ENCODE data around the gene CAPN7. TPM values are rescaled to one million over a fixed set of nuclear protein-coding genes. Genes with fewer than 3 reads are reported as not detected.

Gene CAPN7
- total RNA-seq, 1 experiment from 2014 or later, result 25.2 TPM

- H4K8ac ChIP-seq (replicated peaks; ENCODE audit: insufficient read length, low read depth, low read length), result no peak overlapping the region
- no peaks in the 10 kb centered on the region for H3K27me3 ChIP-seq (ENCODE audit: insufficient read depth, low read length)
- H2BK20ac ChIP-seq (ENCODE audit: low read depth, low read length, poor library complexity, severe bottlenecking), result no peak overlapping the region
- TF ChIP-seq CTCF (conservative IDR thresholded peaks at IDR 0.05), result no peak
- no peak overlapping the region for H2BK12ac ChIP-seq (ENCODE audit: insufficient read length, low read depth, low read length)
- no peak overlapping the region for H2BK15ac ChIP-seq (ENCODE audit: low read depth, low read length)
- no peaks in the 10 kb centered on the region for H3K9me3 ChIP-seq (ENCODE audit: control insufficient read depth, low read depth, low read length)
- H3K56ac ChIP-seq (ENCODE audit: insufficient read length, low read depth, low read length), result no peak overlapping the region
- H3K79me2 ChIP-seq (ENCODE audit: insufficient read depth, low read length), result no peaks in the 10 kb centered on the region
- no peak overlapping the region for H4K91ac ChIP-seq (ENCODE audit: insufficient read length, low read depth, low read length)
- H3K14ac ChIP-seq (ENCODE audit: insufficient read depth, low read length), result no peak overlapping the region
- no peak overlapping the region for H3K4ac ChIP-seq (ENCODE audit: low read depth, low read length)
- no peak overlapping the region for H3K18ac ChIP-seq (ENCODE audit: insufficient read length, low read depth, low read length)
- no peaks in the 10 kb centered on the region for H3K23me2 ChIP-seq (ENCODE audit: insufficient read length, low read depth, low read length, poor library complexity, severe bottlenecking)
- no peaks in the 10 kb centered on the region for H4K20me1 ChIP-seq (ENCODE audit: control insufficient read depth, insufficient read depth, insufficient read length)
- no peak overlapping the region for H2BK5ac ChIP-seq (ENCODE audit: insufficient read length, low read length)
- Mint-ChIP-seq H3K4me3 (no peak overlapping the region), H3K27me3 (ENCODE audit: low read depth) (no peaks in the 10 kb centered on the region), H3K27ac (peak overlapping the region in 1 of 3 experiments; percentile 64; a peak in 1 of 7 replicates), H3K9me3 (no peaks in the 10 kb centered on the region; a peak in 1 of 5 replicates), H3K4me1 (peaks cover 5 to 11% of the 10 kb centered on the region in 2 experiments), H3K36me3 (ENCODE audit: insufficient read depth in 1 of 3, low read depth in 3 of 3) (peaks cover 0 to 13% (median 4%) of the 10 kb centered on the region in 3 experiments; a peak in 2 of 7 replicates)
- H4K5ac ChIP-seq (ENCODE audit: insufficient read length, low read depth, low read length), result no peak overlapping the region
- WGBS (ENCODE audit: extremely low coverage, insufficient read length, low lambda C conversion rate), result no CpG with 5 or more reads among the region's 7 CpGs
- no peaks in the 10 kb centered on the region for H3K79me1 ChIP-seq (ENCODE audit: insufficient read depth, low read depth, low read length, poor library complexity, severe bottlenecking)
- H2AK5ac ChIP-seq (ENCODE audit: insufficient read length, low read length), result no peak overlapping the region
- H3K4me1 ChIP-seq (ENCODE audit: insufficient read depth, low read length), result no peaks in the 10 kb centered on the region; the same call in 1 of the 2 replicates
- no peak overlapping the region for H3T11ph ChIP-seq (ENCODE audit: low read length)
- no peak for DNase-seq
- H2BK120ac ChIP-seq (ENCODE audit: low read depth, low read length, poor library complexity, severe bottlenecking), result no peak overlapping the region
- H3K9ac ChIP-seq (ENCODE audit: extremely low read depth, insufficient read length, low read length), result no peak overlapping the region
- no peak overlapping the region for H2AFZ ChIP-seq (ENCODE audit: low read length)
- H3K23ac ChIP-seq (ENCODE audit: insufficient read length, low read depth, low read length), result no peak overlapping the region
- H3K27ac ChIP-seq (ENCODE audit: insufficient read length, low read depth, low read length), result no peak overlapping the region
- H3K4me2 ChIP-seq (ENCODE audit: insufficient read depth, insufficient read length, low read length), result no peak overlapping the region
These were observed 95.7 kb downstream of the CAPN7 start for GRCh38 chr3:15301761-15302160.

Other genes starting within 250 kb of the CAPN7 start
- 53.2 and 56.2 TPM in 2 replicates for gene MRPS25, start 140.9 kb upstream of the CAPN7 start, total RNA-seq (2021)
- gene RBSN, start 107.1 kb upstream of the CAPN7 start, total RNA-seq (2021), result 16.0 and 18.8 TPM in 2 replicates
- gene SH3BP5, start 126.3 kb downstream of the CAPN7 start, total RNA-seq (2021), result 5.5 and 6.8 TPM in 2 replicates
- gene METTL6, start 221.3 kb downstream of the CAPN7 start, total RNA-seq (2021), result 24.1 and 25.6 TPM in 2 replicates
- 34.3 and 37.9 TPM in 2 replicates for gene EAF1, start 221.4 kb downstream of the CAPN7 start, total RNA-seq (2021)